ENCODE data around the gene FYN. TPM values are rescaled to one million over a fixed set of nuclear protein-coding genes. Genes with fewer than 3 reads are reported as not detected.

The FYN gene
- total RNA-seq, 1 experiment from 2014 or later = 18.5 TPM

GRCh38 chr6:111843347-111844147, 29.7 kb downstream of the FYN start:
- ChIA-PET CTCF (no interaction called here), POLR2A (no interaction called here), RAD21 (ENCODE audit: low non-redundant PET in 1 of 2, low total read pairs in 2 of 2, uncharacterized antibody in 2 of 2, unreplicated experiment in 2 of 2) (no interaction called here)
- ATAC-seq = no peak
- Histone ChIP-seq H3K9me3 (ENCODE audit: control insufficient read depth in 1 of 2, insufficient read depth in 1 of 2, low read depth in 1 of 2, low read length in 2 of 2) (no peaks in the 10 kb centered on the region), H3K27ac (ENCODE audit: low read depth, low read length) (no peak overlapping the region), H3K9me2 (ENCODE audit: insufficient read depth) (no peaks in the 10 kb centered on the region), H3K9ac (ENCODE audit: low read length) (no peak overlapping the region), H3K79me2 (ENCODE audit: insufficient read depth, low read length) (no peaks in the 10 kb centered on the region), H2AFZ (ENCODE audit: low read depth, low read length, poor library complexity, severe bottlenecking) (no peak overlapping the region), H3K36me3 (ENCODE audit: control insufficient read depth in 1 of 2, insufficient read depth in 2 of 2, low read length in 2 of 2) (no peaks in the 10 kb centered on the region), H4K20me1 (ENCODE audit: insufficient read depth) (no peaks in the 10 kb centered on the region), H3K4me3 (replicated peaks in 1 of 2; ENCODE audit: low read depth in 1 of 2, low read length in 2 of 2) (no peak overlapping the region), H3K27me3 (ENCODE audit: insufficient read depth, low read length) (no peaks in the 10 kb centered on the region), H3K4me2 (ENCODE audit: low read length) (no peak overlapping the region), H3K4me1 (ENCODE audit: control insufficient read depth in 1 of 2, insufficient read depth in 2 of 2, low read length in 2 of 2) (no peaks in the 10 kb centered on the region)
- intact Hi-C loops (cut with micrococcal nuclease) = no loop called here
- no TSS peak for BruUV-seq (replicated peaks)
- DNase-seq (ENCODE audit: low read depth, low spot score) = no peak
- no peak for TF ChIP-seq ZBTB33 (IDR thresholded peaks at IDR 0.05; ENCODE audit: extremely low read depth, insufficient replicate concordance, low read length)
- no peak for TF ChIP-seq SRF (IDR thresholded peaks at IDR 0.05; ENCODE audit: low read depth)
- TF ChIP-seq ZFX (IDR thresholded peaks at IDR 0.05) = no peak
- TF ChIP-seq TCF7L2 (IDR thresholded peaks at IDR 0.05; ENCODE audit: borderline replicate concordance, extremely low read depth, insufficient read depth, insufficient read length) = no peak
- no peak for TF ChIP-seq ATF3 (IDR thresholded peaks at IDR 0.05)
- TF ChIP-seq POLR2A (IDR thresholded peaks at IDR 0.05; ENCODE audit: borderline replicate concordance, extremely low read depth, insufficient read depth, insufficient read length) = no peak
- no peak for TF ChIP-seq EZH2 (IDR thresholded peaks at IDR 0.05)
- TF ChIP-seq CBX3 (IDR thresholded peaks at IDR 0.05; ENCODE audit: low read depth) = no peak
- no peak for TF ChIP-seq RAD21 (IDR thresholded peaks at IDR 0.05; ENCODE audit: low read depth)
- no peak for TF ChIP-seq CTCF (IDR thresholded peaks at IDR 0.05 in 2 of 3, conservative IDR thresholded peaks at IDR 0.05 in 1 of 3; ENCODE audit: borderline replicate concordance in 1 of 3, insufficient read depth in 1 of 3, low read depth in 2 of 3, low read length in 2 of 3)
- TF ChIP-seq MAX (IDR thresholded peaks at IDR 0.05) = no peak
- TF ChIP-seq REST (IDR thresholded peaks at IDR 0.05; ENCODE audit: low read depth) = no peak
- TF ChIP-seq POLR2AphosphoS5 (IDR thresholded peaks at IDR 0.05; ENCODE audit: low read depth, low read length) = no peak
- no peak for TF ChIP-seq SP1 (IDR thresholded peaks at IDR 0.05; ENCODE audit: low read depth)
- TF ChIP-seq YY1 (IDR thresholded peaks at IDR 0.05; ENCODE audit: extremely low read depth, insufficient replicate concordance, low read depth, low read length) = no peak
- TF ChIP-seq JUND (IDR thresholded peaks at IDR 0.05) = no peak
- no peak for TF ChIP-seq ZNF274 (IDR thresholded peaks at IDR 0.05; ENCODE audit: low read depth, low read length)
